Measurements from ENCODE around the gene SMS. TPM values are rescaled to one million over a fixed set of nuclear protein-coding genes. Genes with fewer than 3 reads are reported as not detected.

The SMS gene
- total and polyA plus RNA-seq, 2 donors (not counting 1 experiment from before 2014, with no cell fraction given): 7.0 to 30.5 TPM

DNA sequence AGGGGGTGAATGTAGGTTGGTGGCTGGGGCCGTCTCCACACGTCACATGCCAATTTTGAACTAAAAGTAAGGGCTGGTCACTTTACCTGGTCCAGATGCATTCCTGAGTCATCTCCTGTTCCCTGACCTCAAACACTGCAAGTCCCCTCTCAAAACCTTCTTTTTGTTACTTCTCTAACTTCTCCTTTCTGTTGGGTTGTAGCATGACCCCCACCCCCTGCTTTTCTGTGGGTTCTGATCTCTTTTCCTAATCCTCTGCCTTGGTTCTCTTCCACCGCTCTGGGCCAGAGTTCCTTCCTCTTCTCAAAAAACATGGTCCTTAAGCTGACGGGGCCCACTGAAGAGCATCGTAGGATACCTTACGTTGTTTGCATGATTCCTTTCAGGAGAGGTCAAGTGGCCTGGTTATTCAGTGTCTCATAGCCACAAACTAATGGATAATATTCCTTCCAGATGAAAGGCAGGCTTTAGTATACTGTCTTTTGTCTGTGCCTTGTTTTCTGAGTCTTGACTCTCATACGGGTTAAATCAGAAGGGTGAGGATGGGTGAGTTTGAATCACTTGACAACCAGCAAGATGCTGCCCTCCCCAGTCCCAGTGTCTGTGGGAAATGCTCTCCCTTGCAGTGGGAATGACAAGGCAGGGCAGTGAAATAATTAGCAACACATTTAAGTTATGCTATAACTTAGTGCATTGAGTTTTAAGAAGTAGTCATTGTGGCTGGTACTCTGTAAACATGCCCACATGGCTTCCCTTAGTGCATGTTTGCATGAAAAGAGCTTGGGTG is 15.1 kb downstream of the SMS start:
- H3K79me2 ChIP-seq (ENCODE audit: control insufficient read depth, insufficient read depth, low read length): peaks cover 54% of the 10 kb centered on the region
- no peak overlapping the region for H3K27ac ChIP-seq (ENCODE audit: low read length in 2 of 2)
- H3K27me3 ChIP-seq (replicated peaks in 1 of 4; ENCODE audit: control extremely low read depth in 1 of 4, control insufficient read depth in 3 of 4, insufficient read depth in 4 of 4, low read length in 3 of 4): no peaks in the 10 kb centered on the region
- ChIA-PET CTCF (interaction anchor here (0.6 kb wide), 1 partner anchor 1445 kb away, joined by 4 read pairs; no protein-coding TSS in a partner anchor), POLR2A (no interaction called here)
- Mint-ChIP-seq H3K4me3 (no peak overlapping the region), H3K27ac (no peak overlapping the region), H3K4me1 (peaks cover 48% of the 10 kb centered on the region), H3K9me3 (ENCODE audit: insufficient read depth) (no peaks in the 10 kb centered on the region), H3K27me3 (no peaks in the 10 kb centered on the region)
- H2AFZ ChIP-seq (ENCODE audit: insufficient read depth, low read depth, low read length, poor library complexity, severe bottlenecking): no peak overlapping the region
- H3K4me2 ChIP-seq (replicated peaks; ENCODE audit: low read depth, low read length, poor library complexity, severe bottlenecking): no peak overlapping the region
- no peaks in the 10 kb centered on the region for H3K36me3 ChIP-seq (replicated peaks in 1 of 2; ENCODE audit: control extremely low read depth in 1 of 2, control insufficient read depth in 1 of 2, extremely low read depth in 1 of 2, insufficient read depth in 2 of 2, low read length in 1 of 2)
- WGBS (ENCODE audit: insufficient coverage): 0% methylated on average over 1 of the region's 7 CpGs
- peaks cover 6 to 9% of the 10 kb centered on the region in 2 donors for H3K4me1 ChIP-seq (ENCODE audit: control insufficient read depth in 2 of 2, insufficient read depth in 2 of 2, low read length in 2 of 2)
- no peak for DNase-seq
- intact Hi-C loops (cut with micrococcal nuclease): no loop called here
- no peaks in the 10 kb centered on the region for H3K9me3 ChIP-seq (ENCODE audit: control extremely low read depth in 1 of 3, control insufficient read depth in 2 of 3, insufficient read depth in 1 of 3, low read length in 2 of 3)
- TF ChIP-seq, protein P1, sequence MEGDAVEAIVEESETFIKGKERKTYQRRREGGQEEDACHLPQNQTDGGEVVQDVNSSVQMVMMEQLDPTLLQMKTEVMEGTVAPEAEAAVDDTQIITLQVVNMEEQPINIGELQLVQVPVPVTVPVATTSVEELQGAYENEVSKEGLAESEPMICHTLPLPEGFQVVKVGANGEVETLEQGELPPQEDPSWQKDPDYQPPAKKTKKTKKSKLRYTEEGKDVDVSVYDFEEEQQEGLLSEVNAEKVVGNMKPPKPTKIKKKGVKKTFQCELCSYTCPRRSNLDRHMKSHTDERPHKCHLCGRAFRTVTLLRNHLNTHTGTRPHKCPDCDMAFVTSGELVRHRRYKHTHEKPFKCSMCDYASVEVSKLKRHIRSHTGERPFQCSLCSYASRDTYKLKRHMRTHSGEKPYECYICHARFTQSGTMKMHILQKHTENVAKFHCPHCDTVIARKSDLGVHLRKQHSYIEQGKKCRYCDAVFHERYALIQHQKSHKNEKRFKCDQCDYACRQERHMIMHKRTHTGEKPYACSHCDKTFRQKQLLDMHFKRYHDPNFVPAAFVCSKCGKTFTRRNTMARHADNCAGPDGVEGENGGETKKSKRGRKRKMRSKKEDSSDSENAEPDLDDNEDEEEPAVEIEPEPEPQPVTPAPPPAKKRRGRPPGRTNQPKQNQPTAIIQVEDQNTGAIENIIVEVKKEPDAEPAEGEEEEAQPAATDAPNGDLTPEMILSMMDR (IDR thresholded peaks at IDR 0.05): no peak
- TF ChIP-seq EZH2 (IDR thresholded peaks at IDR 0.05; ENCODE audit: borderline replicate concordance, insufficient read depth, low read depth, low read length, poor library complexity, severe bottlenecking): no peak
- H3K9ac ChIP-seq (ENCODE audit: low read length): no peak overlapping the region
- ATAC-seq (ENCODE audit: low read depth): no peak
- no peaks in the 10 kb centered on the region for H4K20me1 ChIP-seq (ENCODE audit: control insufficient read depth, insufficient read depth, low read length, poor library complexity, severe bottlenecking)
- H3K4me3 ChIP-seq (ENCODE audit: control extremely low read depth in 1 of 5, extremely low read depth in 1 of 5, insufficient read depth in 1 of 5, low read depth in 2 of 5, low read length in 4 of 5): no peak overlapping the region

DNA sequence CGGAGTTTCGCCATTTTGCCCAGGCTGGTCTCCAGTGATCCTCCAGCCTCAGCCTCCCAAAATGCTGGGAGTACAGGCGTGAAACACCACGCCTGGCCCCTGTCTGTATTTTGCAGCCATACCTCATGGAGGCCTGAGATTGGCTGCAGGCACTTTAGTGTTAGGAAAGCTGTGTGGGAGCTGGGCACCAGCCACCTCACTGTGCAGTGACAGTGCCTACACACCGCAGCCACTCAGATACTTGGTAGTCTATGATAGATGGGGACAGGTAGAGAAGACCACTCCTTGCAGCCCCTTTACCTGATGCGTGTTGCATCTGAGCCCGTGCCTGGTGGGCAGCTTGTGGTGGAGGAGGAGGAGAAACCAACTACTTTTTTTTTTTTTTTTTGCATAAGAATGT is 16.3 kb downstream of the SMS start:
- Mint-ChIP-seq H3K4me1 (peaks cover 52% of the 10 kb centered on the region), H3K9me3 (ENCODE audit: insufficient read depth) (no peaks in the 10 kb centered on the region), H3K27me3 (no peaks in the 10 kb centered on the region), H3K4me3 (no peak overlapping the region), H3K27ac (no peak overlapping the region)
- H3K4me2 ChIP-seq (replicated peaks; ENCODE audit: low read depth, low read length, poor library complexity, severe bottlenecking): no peak overlapping the region
- no peak overlapping the region for H2AFZ ChIP-seq (ENCODE audit: insufficient read depth, low read depth, low read length, poor library complexity, severe bottlenecking)
- TF ChIP-seq, protein P1 (IDR thresholded peaks at IDR 0.05): no peak
- TF ChIP-seq EZH2 (IDR thresholded peaks at IDR 0.05; ENCODE audit: borderline replicate concordance, insufficient read depth, low read depth, low read length, poor library complexity, severe bottlenecking): no peak
- no peak overlapping the region for H3K9ac ChIP-seq (ENCODE audit: low read length)
- peaks cover 62% of the 10 kb centered on the region for H3K79me2 ChIP-seq (ENCODE audit: control insufficient read depth, insufficient read depth, low read length)
- 100% methylated on average over 2 of the region's 7 CpGs for whole genome bisulfite sequencing (ENCODE audit: insufficient coverage)
- no peaks in the 10 kb centered on the region for H4K20me1 ChIP-seq (ENCODE audit: control insufficient read depth, insufficient read depth, low read length, poor library complexity, severe bottlenecking)
- no peak overlapping the region for H3K27ac ChIP-seq (ENCODE audit: low read length in 2 of 2)
- ChIA-PET CTCF (no interaction called here), POLR2A (no interaction called here)
- no peaks in the 10 kb centered on the region for H3K9me3 ChIP-seq (ENCODE audit: control extremely low read depth in 1 of 3, control insufficient read depth in 2 of 3, insufficient read depth in 1 of 3, low read length in 2 of 3)
- DNase-seq (no peak), ATAC-seq (ENCODE audit: low read depth) (no peak)
- H3K27me3 ChIP-seq (replicated peaks in 1 of 4; ENCODE audit: control extremely low read depth in 1 of 4, control insufficient read depth in 3 of 4, insufficient read depth in 4 of 4, low read length in 3 of 4): no peaks in the 10 kb centered on the region
- H3K4me1 ChIP-seq (ENCODE audit: control insufficient read depth in 2 of 2, insufficient read depth in 2 of 2, low read length in 2 of 2): peaks cover 6 to 13% of the 10 kb centered on the region in 2 donors
- intact Hi-C loops (cut with micrococcal nuclease): no loop called here
- no peak overlapping the region for H3K4me3 ChIP-seq (ENCODE audit: control extremely low read depth in 1 of 5, extremely low read depth in 1 of 5, insufficient read depth in 1 of 5, low read depth in 2 of 5, low read length in 4 of 5)
- H3K36me3 ChIP-seq (replicated peaks in 1 of 2; ENCODE audit: control extremely low read depth in 1 of 2, control insufficient read depth in 1 of 2, extremely low read depth in 1 of 2, insufficient read depth in 2 of 2, low read length in 1 of 2): no peaks in the 10 kb centered on the region

Data from B cell (primary cell).